NT2/D1 (cell line): ENCODE results near the gene ARID1B.

Experiments
- SUZ12 ChIP-seq: IDR thresholded peaks from 2 replicates; pipeline ENCODE4 v1.6.1; 2011; ENCODE audit not compliant: insufficient read length, insufficient read depth; ENCODE audit errors: extremely low read depth
- YY1 ChIP-seq: IDR thresholded peaks from 2 replicates; pipeline ENCODE4 v1.6.1; 2011; ENCODE audit not compliant: insufficient read length, insufficient read depth
- ZNF274 ChIP-seq: IDR thresholded peaks from 2 replicates; pipeline ENCODE4 v1.6.1; 2011; ENCODE audit warnings: mild to moderate bottlenecking, low read depth, low read length

DNA sequence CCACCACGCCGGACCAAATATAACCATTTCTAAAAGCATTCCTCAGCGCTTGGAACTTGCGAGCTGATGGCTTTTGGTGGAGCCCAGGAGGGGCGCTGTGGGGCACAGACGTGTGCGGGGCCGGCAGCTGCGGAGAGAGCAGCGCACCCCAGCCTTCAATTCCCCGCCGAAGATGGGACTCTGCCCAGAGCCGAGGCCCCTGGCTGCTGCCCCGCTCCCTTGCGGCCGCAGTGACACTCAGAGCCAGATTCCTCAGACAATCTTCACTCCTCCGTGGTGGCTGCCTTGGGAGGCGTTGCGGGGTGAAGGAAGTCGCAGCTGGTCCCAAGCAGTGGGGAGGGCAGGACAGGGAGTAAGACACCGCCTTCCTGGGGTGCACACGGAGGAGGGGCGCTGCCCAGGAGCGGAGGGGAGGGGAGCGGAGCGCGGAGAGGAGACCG lies 458.4 kb downstream of the ARID1B start:
- TF ChIP-seq ZNF274 (no peak), YY1 (no peak), SUZ12 (no peak)
